ENCODE results near the gene JAKMIP1.

The JAKMIP1 gene

DNA sequence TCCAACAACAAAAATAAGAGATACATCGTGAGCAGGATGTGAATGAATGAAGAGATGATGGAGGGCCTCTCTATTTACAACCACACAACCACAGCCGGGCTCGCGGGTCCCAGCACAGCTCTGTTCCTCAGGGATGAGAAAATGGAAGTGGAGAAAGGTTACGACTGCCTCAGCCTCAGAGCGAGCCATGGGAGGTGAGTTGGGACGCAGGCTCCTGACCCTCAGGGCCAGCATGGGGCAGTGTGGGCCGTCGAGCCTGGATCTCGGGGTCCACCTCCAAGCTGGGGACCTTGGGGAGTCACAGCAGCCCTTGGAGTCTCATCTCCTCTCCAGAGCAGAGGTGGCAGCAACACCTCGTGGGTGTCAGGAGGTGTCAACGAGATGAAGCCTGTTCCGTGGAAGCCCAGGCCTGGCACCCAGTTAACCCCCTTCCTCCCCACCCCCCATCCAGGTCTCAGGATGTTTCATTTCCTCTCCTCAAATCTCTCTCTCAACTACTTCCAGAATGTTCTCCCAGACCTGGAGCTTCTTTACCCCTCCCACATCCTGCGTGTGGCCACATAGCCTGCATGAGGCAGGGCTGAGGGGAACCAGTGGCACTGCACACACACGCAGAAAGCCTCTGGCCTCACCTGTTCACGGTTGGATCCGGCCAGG lies 208.1 kb downstream of the JAKMIP1 start:
- DNase-seq (ENCODE audit: low read depth): no peak

GRCh38 chr4:5991405-5991804 lies 208.9 kb downstream of the JAKMIP1 start:
- no peak for DNase-seq (ENCODE audit: low read depth)

GRCh38 chr4:5990446-5991160 lies 209.7 kb downstream of the JAKMIP1 start:
- no peak for DNase-seq (ENCODE audit: low read depth)

DNA sequence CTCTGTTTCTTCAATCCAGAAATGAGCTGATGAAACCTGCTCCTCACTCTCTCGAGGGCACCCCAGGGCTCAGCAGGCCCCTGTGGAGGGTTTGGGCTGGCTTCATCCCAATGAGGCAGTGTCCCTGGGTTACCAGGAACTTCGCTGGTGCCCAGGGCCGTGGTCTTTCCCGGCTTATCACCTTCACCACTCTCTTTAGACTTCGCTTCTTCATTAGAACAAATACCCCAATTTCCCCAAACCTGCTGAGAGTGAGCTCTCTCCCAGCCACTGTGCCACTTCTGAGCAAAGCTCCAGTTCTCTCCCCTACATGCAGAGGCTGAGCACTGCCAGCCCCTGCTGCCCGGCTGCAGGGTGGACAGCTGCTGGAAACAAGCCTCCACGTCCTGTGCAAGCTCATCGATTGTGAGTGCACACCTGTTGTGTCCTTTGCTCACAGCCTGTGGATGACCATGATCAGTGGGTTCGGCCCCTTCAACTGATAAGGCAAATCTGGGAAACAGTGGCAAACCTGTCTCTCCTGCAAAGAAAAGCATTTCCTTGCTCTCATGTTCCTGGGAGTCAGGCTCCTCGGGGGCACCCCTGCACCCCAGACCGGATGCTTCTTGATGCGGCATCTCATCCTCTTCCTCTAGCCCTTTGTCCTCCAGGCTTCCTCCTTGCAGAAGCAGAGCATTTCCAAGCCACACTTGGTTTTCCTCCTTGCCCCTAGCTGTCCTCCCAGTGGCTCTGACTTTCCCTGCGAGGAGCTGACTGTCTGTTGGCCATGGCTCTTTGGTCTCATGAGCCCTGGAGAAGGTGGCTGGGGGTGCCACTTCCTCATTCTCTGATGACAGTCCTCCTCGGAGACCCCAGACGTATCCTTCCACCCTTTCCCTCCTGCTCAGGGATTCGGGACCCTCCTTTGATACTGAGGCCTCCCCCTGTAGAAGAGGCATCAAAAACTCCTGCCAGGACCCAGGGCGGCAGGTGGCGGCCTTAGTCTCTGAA lies 210.8 kb downstream of the JAKMIP1 start:
- no peak for DNase-seq (ENCODE audit: low read depth)

DNA sequence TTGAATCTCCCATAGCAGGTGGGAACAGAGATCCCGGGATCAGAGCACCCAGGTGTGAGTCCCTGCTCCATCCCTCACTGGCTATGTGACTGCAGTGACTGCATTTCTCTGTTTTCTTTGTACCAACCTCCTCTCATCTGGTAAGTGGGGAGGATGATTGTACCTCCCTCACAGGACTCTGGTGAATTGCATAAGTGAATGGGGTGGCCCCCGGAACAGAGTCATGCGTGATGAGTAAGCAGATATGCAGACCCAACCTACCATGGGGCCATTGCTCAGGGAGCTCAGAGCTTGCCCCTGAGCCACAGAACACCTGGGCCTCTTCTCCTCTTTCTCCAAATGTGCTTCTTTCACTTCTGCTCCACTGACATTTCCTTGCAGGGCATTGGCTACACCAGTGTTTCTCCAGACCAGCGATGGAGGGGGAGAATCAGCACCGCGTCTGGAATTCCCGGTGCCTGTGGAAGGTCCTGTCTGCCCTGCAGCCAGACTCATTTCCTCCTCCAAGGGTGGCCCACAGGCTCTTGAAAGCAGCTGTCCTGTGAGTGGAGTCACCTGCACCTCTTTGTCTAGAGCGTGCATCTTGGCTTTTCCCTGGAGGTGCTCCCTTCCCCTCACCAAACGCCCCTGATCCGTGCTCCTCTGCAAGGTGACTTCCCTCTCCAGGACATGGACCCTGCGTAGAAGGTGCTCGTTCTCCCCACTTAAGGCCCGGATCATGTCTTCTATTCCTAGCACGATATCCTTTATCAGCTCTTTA lies 212.1 kb downstream of the JAKMIP1 start:
- peak; percentile 8 for DNase-seq (ENCODE audit: low read depth)

- DNase-seq (ENCODE audit: low read depth): no peak
These were observed 215.5 kb downstream of the JAKMIP1 start for GRCh38 chr4:5984843-5985242.

GRCh38 chr4:5982156-5982973 lies 218.0 kb downstream of the JAKMIP1 start:
- DNase-seq (ENCODE audit: low read depth): no peak

DNA sequence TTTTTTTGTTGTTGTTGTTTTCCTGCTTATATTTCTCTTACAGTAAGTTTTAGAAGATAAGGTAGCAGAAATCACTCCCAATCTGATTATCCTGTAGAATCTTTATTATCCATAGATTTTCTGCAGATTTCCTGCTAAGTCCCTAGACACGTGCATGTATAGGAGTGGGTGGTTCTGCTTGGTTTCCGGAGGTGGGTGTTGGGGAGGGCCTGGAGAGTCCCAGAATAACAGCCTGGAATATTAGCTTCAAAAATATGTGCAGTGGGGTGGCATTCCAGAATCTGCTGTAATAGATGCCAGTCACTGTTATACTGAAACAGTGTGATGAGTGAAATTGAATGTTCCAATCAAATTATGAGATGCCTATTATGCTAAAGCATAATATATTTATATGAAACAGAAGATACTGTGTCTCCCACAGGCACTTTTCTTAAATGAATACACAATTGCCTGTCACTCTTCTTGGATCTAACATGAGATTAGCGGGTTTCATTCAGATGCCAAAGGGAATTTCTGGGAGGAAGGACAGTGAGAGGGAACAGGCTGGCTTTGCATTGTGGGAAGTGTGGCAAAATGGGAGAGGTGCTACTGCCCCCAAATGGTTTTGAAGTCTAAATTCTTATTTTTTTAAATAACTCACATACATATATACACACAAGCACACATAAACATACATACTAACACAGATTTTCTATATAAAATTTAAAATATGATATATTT lies 219.8 kb downstream of the JAKMIP1 start:
- no peak for DNase-seq (ENCODE audit: low read depth)

DNA sequence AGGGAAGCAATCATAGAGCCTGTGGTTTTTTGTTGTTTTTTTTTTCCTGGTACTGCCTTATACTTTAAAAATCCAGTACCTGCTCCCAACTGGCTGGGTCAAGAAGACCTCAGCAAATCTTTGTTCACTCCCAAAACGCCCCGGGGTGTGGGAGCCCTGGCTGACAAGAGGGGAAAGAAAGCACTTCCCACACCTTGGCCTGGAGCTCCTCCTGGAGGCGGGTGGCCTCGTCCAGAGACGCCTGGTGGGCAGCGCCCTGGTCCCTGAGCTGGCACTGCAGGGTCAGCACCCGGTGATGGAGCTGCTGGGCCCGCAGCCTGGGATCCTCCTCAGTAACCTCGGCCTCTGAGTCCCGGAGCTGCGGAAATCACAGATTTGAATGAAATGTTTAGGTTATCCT lies 220.4 kb downstream of the JAKMIP1 start:
- DNase-seq (ENCODE audit: low read depth): no peak

GRCh38 chr4:5976921-5977320 lies 223.4 kb downstream of the JAKMIP1 start:
- DNase-seq (ENCODE audit: low read depth): no peak

DNA sequence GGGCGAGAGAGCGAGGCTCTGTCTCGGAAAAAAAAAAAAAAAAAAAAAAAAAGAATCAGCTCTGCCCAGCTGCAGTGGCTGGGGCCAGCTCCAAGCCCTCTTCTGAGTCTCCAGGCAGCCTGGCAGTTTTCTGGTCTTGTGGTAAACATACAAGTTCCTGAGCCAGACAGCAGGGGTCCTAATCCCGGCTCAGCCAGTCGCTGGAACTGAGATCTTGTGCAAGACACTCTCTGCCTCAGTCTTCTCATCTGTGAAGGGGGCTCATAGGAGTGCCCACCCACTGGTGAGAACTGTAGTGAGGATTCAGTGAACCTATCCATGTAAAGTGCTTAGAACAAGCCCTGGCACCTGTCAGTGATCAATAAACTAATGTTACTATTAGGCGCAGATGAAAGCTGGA lies 223.9 kb downstream of the JAKMIP1 start:
- DNase-seq (ENCODE audit: low read depth): no peak

Measured in HS-5 (cell line).